Measurements from ENCODE around the gene PRR5L.

The PRR5L gene

GRCh38 chr11:36447514-36447913 lies 151.4 kb downstream of the PRR5L start:
- no peak for DNase-seq

- DNase-seq: no peak
Measured at GRCh38 chr11:36447947-36448346, 151.9 kb downstream of the PRR5L start.

GRCh38 chr11:36449561-36450096 lies 153.5 kb downstream of the PRR5L start:
- no peak for DNase-seq

GRCh38 chr11:36450110-36450572 lies 154.1 kb downstream of the PRR5L start:
- no peak for DNase-seq

GRCh38 chr11:36451045-36451444 lies 155.0 kb downstream of the PRR5L start:
- no peak for DNase-seq

- no peak for DNase-seq
Measured at GRCh38 chr11:36451681-36452080, 155.6 kb downstream of the PRR5L start.

GRCh38 chr11:36452236-36452940 lies 156.3 kb downstream of the PRR5L start:
- DNase-seq: no peak

GRCh38 chr11:36452961-36453360 lies 156.9 kb downstream of the PRR5L start:
- no peak for DNase-seq

- no peak for DNase-seq
Measured at GRCh38 chr11:36453678-36454077, 157.6 kb downstream of the PRR5L start.

- no peak for DNase-seq
Measured at GRCh38 chr11:36454551-36454940, 158.5 kb downstream of the PRR5L start.

- DNase-seq: no peak
Measured at GRCh38 chr11:36454941-36455631, 159.0 kb downstream of the PRR5L start.

- no peak for DNase-seq
Measured at GRCh38 chr11:36455658-36456111, 159.6 kb downstream of the PRR5L start.

- no peak for DNase-seq
Measured at GRCh38 chr11:36456156-36456555, 160.1 kb downstream of the PRR5L start.

- DNase-seq: no peak
Measured at GRCh38 chr11:36458129-36458915, 162.2 kb downstream of the PRR5L start.

- DNase-seq: no peak
Measured at GRCh38 chr11:36459046-36459445, 163.0 kb downstream of the PRR5L start.

GRCh38 chr11:36460220-36460619 lies 164.1 kb downstream of the PRR5L start:
- DNase-seq: no peak

- no peak for DNase-seq
Measured at GRCh38 chr11:36462321-36462720, 166.2 kb downstream of the PRR5L start.

- DNase-seq: no peak
Measured at GRCh38 chr11:36463781-36464180, 167.7 kb downstream of the PRR5L start.

GRCh38 chr11:36464720-36465119 lies 168.6 kb downstream of the PRR5L start:
- DNase-seq: no peak

- DNase-seq: no peak
Measured at GRCh38 chr11:36465449-36466163, 169.5 kb downstream of the PRR5L start.

- no peak for DNase-seq
Measured at GRCh38 chr11:36467012-36467411, 170.9 kb downstream of the PRR5L start.

GRCh38 chr11:36467916-36468315 lies 171.8 kb downstream of the PRR5L start:
- DNase-seq: no peak

GRCh38 chr11:36469063-36469462 lies 173.0 kb downstream of the PRR5L start:
- peak; percentile 13 for DNase-seq
